Effector memory CD4-positive, alpha-beta T cell (primary cell): Measurements from ENCODE around the gene HSPH1.

ENCODE experiments used
- DNase-seq, 3 donors: peaks; one replicate each; pipeline ENCODE4 v3.0.0-alpha.2; 2020
- H3K27ac ChIP-seq: 2 replicates; pipeline ENCODE4 v1.7.0; 2013; ENCODE audit warnings: mild to moderate bottlenecking, low read length, moderate library complexity; ENCODE audit not compliant: insufficient read depth, poor library complexity, severe bottlenecking
- H3K27me3 ChIP-seq: replicated peaks from 2 replicates; pipeline ENCODE4 v1.7.0; 2013; ENCODE audit warnings: mild to moderate bottlenecking, low read length; ENCODE audit not compliant: insufficient read depth, control insufficient read depth, poor library complexity, severe bottlenecking
- H3K36me3 ChIP-seq: 2 replicates; pipeline ENCODE4 v1.7.0; 2013; ENCODE audit warnings: mild to moderate bottlenecking, low read length, moderate library complexity; ENCODE audit not compliant: control insufficient read depth, insufficient read depth
- H3K4me1 ChIP-seq: 2 replicates; pipeline ENCODE4 v1.7.0; 2013; ENCODE audit warnings: low read length, mild to moderate bottlenecking; ENCODE audit not compliant: control insufficient read depth, insufficient read depth, poor library complexity, severe bottlenecking
- H3K4me3 ChIP-seq: 2 replicates; pipeline ENCODE4 v1.7.0; 2013; ENCODE audit warnings: low read length, low read depth, mild to moderate bottlenecking; ENCODE audit not compliant: insufficient read depth, poor library complexity, severe bottlenecking
- H3K9me3 ChIP-seq: 2 replicates; pipeline ENCODE4 v1.7.0; 2013; ENCODE audit warnings: mild to moderate bottlenecking, low read length, moderate library complexity; ENCODE audit not compliant: control insufficient read depth

HSPH1 gene

DNA sequence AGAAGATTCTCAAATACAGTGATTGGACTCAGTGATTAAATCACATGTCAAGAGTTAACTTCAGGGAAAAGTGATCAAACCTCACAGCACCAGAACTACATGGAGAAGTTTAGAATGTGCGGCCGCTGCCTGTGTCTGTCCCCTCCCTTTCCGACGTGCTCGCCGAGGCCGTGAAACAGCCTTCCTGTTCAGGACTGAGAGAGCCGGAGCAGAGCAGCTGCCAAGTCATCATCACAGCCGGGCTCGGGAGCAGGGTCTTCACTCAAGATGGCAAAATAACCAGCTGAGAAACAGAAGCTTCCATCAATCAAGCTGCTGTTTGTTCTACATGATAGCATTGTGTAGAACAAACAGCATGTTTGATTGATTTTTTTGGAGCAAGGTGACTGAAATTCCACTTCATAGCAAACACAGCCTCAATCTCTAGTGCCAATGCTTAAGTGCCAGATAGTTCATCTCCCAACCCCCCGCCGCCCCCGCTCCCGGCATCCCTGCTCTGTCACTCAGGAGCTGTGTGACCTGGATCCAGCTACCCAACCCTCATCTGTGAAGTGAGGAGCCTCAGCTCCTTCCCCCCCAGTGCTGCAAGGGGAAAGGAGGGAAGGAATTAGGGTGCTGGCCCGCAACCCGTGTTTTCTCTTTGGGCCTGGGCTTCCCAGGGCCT lies 70.6 kb downstream of the HSPH1 start:
- no peaks in the 10 kb centered on the region for H3K9me3 ChIP-seq
- no peaks in the 10 kb centered on the region for H3K27me3 ChIP-seq
- no peaks in the 10 kb centered on the region for H3K36me3 ChIP-seq
- H3K4me3 ChIP-seq, result no peak overlapping the region
- H3K4me1 ChIP-seq, result no peaks in the 10 kb centered on the region
- DNase-seq, result no peak
- H3K27ac ChIP-seq, result no peak overlapping the region

DNA sequence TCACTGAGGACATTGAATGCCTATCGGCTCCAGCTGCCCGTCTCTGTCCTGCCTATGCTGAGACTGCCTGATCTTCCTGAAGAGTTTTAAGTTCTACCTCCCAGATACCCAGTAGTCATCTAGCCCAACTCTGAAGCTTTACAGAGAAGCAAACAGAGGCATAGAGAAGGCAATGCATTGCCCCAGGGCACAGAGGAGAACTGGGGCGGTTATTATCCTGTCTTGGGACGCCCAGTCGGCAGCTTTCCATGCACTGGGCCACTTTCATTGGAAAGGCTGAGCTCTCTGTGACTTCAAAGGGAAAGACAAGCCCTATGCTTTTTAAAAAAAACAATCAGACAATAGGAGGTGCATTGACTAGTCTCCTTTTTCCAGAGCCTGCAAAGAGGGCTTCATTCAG lies 71.6 kb downstream of the HSPH1 start:
- Histone ChIP-seq H3K27ac (no peak overlapping the region), H3K4me3 (no peak overlapping the region), H3K9me3 (no peaks in the 10 kb centered on the region), H3K27me3 (no peaks in the 10 kb centered on the region), H3K4me1 (no peaks in the 10 kb centered on the region), H3K36me3 (no peaks in the 10 kb centered on the region)
- DNase-seq, result no peak

DNA sequence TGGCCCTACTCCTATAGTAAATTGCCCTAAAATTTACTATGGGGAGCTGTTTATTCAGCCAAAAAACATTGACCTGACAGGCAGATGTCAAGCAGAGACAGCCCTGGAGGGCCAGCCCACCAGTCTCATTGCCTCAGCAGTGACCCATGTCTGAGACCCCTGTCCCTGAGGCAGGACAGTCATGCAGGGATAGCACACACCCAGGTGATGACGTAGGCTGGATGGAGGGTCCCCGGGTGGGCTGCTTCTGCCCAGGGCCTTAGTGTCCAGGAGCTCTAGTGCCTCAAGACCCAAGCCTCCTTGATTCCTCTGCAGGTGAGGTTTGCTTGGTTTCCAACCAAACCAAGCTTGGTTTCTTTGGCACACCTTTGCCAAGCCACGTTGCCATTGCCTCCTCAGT lies 72.1 kb downstream of the HSPH1 start:
- no peaks in the 10 kb centered on the region for H3K36me3 ChIP-seq
- no peaks in the 10 kb centered on the region for H3K27me3 ChIP-seq
- no peak overlapping the region for H3K4me3 ChIP-seq
- no peaks in the 10 kb centered on the region for H3K4me1 ChIP-seq
- H3K27ac ChIP-seq, result no peak overlapping the region
- H3K9me3 ChIP-seq, result no peaks in the 10 kb centered on the region
- DNase-seq, result no peak

- H3K36me3 ChIP-seq, result no peaks in the 10 kb centered on the region
- H3K27ac ChIP-seq, result no peak overlapping the region
- H3K9me3 ChIP-seq, result no peaks in the 10 kb centered on the region
- DNase-seq, result no peak
- H3K4me3 ChIP-seq, result no peak overlapping the region
- no peaks in the 10 kb centered on the region for H3K4me1 ChIP-seq
- H3K27me3 ChIP-seq, result no peaks in the 10 kb centered on the region
Observed at GRCh38 chr13:31088826-31089420, 72.8 kb downstream of the HSPH1 start.
